Esophagus muscularis mucosa (tissue), 3 donors: ENCODE results near the gene KLF15.

Experiments
- POLR2A ChIP-seq: fragments of 450-650 bp; IDR thresholded peaks from one replicate; pipeline ENCODE4 v1.6.1; 2017; ENCODE audit warnings: antibody characterized with exemption, moderate library complexity, mild to moderate bottlenecking, low read depth
- POLR2AphosphoS5 ChIP-seq, 2 donors: sonication (generic); formaldehyde crosslinking; IDR thresholded peaks; one replicate each; pipeline ENCODE4 v1.6.1; 2017; ENCODE audit warnings: antibody characterized with exemption in 2 of 2
- TF ChIP-seq, protein P1 (sequence below), 3 experiments: fragments of 200-600 bp in 2 of 3; fragments of 450-650 bp in 1 of 3; sonication (generic) in 2 of 3; IDR thresholded peaks; one replicate each; pipeline ENCODE4 v1.5.1; 2017 to 2019; ENCODE audit warnings: antibody characterized with exemption in 3 of 3, mild to moderate bottlenecking in 2 of 3, moderate library complexity in 1 of 3

DNA sequence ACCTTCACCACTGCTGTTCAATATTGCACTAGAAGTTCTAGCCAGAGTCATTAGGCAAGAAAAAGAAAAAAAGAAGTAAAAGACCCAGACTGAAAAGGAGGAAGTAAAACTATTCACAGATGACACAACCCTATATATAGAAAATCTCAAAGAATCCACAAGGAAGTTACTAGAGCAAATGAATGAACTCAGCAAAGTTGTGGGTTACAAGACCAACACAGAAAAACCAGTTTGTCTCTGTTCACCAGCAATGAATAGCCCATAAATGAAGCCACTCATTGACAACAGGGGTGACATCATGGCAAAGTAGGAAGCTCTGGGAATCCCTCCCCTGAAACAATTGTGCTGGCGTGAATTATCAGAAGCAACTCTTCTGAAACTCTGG is 42.1 kb upstream of the KLF15 start:
- TF ChIP-seq POLR2A (no peak), POLR2AphosphoS5 (IDR thresholded peaks at IDR 0.05) (no peak)
- TF ChIP-seq, protein P1, sequence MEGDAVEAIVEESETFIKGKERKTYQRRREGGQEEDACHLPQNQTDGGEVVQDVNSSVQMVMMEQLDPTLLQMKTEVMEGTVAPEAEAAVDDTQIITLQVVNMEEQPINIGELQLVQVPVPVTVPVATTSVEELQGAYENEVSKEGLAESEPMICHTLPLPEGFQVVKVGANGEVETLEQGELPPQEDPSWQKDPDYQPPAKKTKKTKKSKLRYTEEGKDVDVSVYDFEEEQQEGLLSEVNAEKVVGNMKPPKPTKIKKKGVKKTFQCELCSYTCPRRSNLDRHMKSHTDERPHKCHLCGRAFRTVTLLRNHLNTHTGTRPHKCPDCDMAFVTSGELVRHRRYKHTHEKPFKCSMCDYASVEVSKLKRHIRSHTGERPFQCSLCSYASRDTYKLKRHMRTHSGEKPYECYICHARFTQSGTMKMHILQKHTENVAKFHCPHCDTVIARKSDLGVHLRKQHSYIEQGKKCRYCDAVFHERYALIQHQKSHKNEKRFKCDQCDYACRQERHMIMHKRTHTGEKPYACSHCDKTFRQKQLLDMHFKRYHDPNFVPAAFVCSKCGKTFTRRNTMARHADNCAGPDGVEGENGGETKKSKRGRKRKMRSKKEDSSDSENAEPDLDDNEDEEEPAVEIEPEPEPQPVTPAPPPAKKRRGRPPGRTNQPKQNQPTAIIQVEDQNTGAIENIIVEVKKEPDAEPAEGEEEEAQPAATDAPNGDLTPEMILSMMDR (IDR thresholded peaks at IDR 0.05), result no peak
